Epithelial cell of prostate (primary cell): ENCODE results near the gene TBC1D22A.

Experiments used
- DNase-seq: peaks from one replicate; pipeline ENCODE4 v3.0.0-alpha.2; 2011; ENCODE audit warnings: low read depth, low spot score
- H3K27ac ChIP-seq: fragments of 450-650 bp; 2 replicates; pipeline ENCODE4 v1.5.1; 2017; ENCODE audit warnings: mild to moderate bottlenecking

Gene TBC1D22A

DNA sequence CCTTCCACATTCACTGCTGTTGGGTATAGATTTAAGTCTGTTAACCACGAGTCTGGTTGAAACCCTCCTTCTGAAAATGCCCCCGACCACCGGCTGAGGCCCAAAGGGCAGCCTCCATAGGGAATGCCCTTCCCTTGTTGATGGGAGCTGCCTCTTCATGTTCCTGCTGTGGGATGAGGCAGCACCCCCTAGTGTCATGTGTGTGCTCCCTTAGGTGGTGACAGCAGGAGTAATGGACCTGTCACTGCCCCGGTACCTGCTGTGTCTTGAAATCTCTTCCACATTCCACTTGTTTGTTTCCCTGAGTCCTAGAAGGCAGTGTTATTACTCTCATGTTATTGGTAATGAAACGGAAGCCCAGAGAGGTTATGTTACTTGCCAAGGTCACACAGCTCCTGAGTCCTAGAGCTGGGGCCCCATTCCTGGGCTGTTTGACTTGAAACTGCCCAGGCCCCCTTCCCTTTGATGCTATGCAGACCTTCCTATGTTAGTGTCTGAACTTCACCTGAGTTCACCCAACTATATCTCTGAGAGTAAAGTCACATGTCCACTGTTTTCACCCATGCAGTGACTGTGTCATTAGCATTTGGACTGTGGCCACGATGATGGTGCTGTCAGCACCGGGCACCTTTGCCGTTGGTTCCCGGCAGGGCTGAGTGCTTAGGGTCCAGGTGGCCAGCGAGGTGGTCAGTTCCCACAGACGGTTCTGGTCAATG is 234.3 kb downstream of the TBC1D22A start:
- DNase-seq = no peak

DNA sequence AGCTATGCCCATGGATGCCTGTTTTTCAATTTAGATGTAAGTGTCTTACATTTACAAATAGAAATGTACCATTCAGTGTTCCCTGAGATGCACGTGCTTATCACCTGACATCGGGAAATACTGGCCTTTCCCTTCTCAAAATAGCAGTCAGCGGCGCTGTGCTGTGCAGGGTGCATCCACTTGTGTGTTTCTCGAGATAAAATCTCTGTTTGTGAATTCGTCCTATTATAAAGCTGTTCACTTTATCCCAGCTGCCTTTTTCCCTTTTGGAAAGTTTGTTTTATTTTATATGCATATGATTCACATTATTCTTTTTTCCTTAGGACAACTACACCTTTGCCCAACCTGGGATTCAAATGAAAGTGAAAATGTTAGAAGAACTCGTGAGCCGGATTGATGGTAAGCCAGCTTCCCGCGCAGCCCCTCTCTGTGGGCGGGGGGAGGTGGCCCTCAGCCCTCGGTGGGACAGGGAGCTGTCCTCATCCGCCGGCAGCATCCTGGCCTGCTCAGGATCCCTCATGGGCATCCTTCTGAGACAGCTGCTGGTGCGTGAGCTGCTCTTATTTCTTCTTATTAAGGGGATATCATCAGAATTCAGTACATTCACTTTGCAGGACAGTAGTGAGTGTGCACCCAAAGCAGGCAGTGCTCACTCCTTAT is 235.0 kb downstream of the TBC1D22A start:
- H3K27ac ChIP-seq = no peak overlapping the region

More for the DNA sequence above, 234.3 kb downstream of the TBC1D22A start:
- H3K27ac ChIP-seq = no peak overlapping the region

DNA sequence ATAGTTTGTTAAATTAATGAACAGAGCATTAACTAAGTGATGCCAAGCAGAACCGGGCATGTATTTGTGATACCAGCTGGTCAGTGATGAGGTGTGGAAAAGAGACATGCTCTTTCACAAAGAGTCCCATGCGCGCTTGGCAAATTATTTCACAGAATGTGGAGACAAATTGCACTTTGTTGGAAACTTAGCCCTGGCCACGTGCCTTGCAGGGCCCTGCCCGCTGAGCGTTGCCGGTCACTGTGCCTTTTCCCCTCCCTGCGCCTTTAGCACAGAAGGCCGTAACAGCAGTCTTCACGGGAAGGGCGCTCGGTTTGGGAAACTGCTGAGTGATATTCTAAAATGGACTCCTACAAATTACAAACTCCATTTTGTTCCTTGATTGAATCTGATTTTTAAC is 235.9 kb downstream of the TBC1D22A start:
- DNase-seq = no peak
- H3K27ac ChIP-seq = no peak overlapping the region

More for the DNA sequence above, 235.0 kb downstream of the TBC1D22A start:
- no peak for DNase-seq

DNA sequence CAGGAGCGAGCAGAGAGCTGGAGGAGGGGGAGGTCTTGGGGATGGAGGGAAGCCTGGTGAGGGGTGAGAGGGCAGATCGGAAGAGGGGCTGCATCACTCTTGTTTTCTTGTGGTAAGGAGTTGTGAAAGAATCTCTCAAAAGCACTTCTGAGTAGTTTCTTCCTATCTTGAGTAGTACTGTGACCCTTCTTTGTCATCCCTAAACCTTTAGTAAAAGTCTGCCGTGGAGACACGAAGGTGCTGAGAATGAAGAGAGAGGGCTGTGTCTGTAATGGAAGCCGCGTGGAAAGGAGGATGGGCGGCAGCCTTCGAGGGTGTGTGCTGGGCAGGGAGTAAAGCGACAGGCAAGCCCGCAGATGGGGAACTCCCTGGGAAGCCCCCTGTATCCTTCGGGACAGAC is 237.8 kb downstream of the TBC1D22A start:
- no peak for DNase-seq
- no peak overlapping the region for H3K27ac ChIP-seq

DNA sequence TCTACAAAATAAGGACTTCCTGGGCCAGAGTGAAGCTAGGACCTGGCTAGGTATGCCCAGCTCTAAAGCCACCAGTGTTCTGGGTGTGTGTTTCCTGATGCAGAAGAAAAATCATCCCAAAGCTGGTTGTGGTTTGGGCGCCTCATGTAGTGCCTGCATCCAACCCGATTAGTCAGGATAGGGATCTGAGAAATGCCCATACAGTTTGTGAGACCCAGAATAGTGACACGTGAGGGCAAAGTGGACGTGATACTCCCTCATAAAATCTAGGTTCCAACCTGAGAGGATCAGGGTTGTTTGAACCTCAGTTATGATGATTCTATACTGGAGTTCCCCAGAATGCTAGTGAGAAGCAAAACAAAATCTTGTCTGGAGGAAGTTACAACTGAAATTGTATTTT is 238.4 kb downstream of the TBC1D22A start:
- H3K27ac ChIP-seq = no peak overlapping the region
- no peak for DNase-seq

DNA sequence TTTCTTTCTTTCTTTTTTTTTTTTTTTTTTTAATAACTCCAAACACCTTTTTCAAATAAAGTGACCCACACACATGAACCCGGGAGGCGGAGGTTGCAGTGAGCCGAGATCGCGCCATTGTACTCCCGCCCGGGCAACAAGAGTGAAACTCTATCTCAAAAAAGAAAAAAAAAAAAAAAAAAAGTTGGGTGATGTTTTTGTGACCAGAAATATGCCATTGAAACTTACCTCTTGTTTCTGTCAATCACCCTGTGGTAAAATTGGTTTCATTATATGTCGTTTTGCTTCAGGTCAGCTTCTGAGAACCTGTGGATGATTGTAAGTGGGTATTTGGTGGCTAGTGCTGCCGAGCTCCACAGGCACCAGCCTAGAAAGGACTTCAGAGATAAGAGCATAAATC is 238.8 kb downstream of the TBC1D22A start:
- H3K27ac ChIP-seq = no peak overlapping the region
- no peak for DNase-seq

DNA sequence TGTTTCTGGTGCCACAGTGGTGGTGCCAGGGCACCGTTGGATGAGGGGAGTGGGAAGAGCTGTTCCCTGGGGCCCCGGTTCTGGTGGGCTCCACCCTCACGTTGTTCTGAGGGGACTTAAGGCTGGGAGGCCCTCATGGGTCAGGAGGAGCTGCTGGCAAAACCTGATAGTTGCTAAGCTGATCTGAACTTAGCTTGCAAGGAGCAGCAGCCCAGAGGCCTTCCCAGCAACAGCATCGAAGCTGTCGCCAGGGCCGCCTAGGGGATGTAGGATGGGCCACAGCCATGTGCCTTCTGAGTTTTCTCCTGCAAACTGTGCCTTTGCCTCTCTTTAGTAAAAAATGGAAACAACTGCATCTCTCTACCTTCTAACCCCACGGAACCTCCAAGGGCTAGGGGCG is 240.2 kb downstream of the TBC1D22A start:
- no peak for DNase-seq
- no peak overlapping the region for H3K27ac ChIP-seq

DNA sequence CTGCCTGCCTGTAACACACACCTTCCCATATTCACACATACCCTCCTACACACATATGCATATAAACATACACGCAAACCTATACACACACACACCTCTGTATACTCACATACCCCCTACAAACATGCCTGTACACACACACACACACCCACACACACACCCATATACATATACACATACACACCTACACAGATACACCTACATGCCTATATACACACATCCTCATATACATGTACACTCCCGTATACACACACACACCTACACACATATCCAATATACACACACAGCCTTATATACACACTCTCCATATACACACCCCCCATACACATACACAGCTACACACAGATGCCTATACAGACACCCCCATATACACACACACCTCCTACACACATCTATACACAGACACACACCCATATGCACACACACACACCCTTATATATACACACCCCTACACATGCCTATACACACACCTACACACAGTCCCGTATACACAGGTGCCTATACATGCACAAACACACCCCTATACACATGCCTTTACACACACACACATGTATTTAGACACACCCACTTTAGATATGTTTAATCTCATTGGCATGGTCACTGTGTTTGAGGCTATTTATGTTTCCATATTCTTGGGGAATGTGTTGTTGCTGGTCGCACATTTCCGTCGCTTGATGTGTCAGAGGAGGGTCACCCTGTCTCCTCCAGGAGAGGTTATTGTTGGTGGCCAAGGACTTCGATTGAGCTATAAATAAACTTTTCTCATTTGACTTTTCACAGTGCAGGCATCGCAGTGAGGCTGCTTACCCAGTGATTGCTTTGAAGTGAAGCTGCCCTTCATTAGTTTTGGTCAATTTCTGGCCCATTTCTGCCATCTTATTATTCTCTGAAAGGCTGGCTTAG is 243.3 kb downstream of the TBC1D22A start:
- H3K27ac ChIP-seq = no peak overlapping the region
- no peak for DNase-seq

DNA sequence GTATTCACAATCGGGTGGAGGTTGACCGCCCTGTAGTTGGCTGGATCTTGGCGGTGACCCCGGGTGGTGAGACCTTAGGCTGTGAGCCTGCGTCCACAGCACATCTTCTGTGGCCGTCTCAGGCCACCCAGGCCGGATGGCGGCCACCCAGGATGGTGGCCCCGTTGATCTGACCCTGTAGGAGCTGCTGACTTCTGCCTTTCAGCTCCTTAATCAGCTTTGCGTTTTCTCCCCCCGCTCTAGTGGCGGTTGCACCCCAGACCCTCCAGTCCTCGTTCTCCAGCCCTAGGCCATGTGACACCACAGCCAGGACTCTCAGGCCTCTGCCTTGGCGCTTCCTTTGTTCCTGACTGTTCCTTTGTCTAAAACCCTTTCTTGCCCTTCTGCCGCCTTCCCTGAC is 244.0 kb downstream of the TBC1D22A start:
- no peak overlapping the region for H3K27ac ChIP-seq
- DNase-seq = no peak

DNA sequence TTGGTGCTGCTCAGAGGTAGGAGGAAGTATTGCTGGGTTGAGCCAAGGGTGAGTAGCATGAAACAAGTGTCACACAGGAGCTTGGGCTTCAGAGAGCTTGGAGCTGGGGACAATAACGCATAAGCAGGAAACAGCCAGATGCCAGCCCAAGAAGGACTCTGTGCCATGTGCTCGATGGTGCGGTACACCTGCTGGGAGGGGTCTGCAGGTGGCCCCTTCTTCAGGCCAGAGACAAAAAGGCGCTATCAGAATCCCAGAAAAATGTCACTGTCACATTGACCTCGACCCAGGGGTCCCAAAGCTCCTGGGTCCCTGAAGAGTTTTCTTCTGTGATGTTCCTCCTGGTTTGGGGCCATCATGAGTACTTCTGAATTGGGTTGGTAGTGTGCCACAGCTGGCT is 244.4 kb downstream of the TBC1D22A start:
- no peak overlapping the region for H3K27ac ChIP-seq
- no peak for DNase-seq

DNA sequence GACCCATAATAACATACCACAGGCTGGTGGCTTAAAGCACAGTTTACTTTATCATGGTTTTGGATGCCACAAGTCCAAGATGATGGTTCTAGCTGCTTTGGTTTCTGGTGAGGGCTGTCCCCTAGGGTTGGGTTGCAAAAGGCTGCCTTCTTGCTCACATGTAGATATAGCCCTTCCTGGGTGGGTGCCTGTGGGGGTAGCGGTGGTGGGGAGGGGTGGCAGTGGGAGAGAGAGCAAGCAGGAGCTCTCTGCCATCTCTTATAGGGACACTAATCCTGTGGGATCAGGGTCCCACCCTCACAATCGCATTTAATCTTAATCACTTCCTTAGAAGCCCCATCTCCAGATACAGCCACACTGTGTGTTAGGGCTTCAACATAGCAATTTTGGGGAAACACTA is 245.0 kb downstream of the TBC1D22A start:
- DNase-seq = no peak
- no peak overlapping the region for H3K27ac ChIP-seq

DNA sequence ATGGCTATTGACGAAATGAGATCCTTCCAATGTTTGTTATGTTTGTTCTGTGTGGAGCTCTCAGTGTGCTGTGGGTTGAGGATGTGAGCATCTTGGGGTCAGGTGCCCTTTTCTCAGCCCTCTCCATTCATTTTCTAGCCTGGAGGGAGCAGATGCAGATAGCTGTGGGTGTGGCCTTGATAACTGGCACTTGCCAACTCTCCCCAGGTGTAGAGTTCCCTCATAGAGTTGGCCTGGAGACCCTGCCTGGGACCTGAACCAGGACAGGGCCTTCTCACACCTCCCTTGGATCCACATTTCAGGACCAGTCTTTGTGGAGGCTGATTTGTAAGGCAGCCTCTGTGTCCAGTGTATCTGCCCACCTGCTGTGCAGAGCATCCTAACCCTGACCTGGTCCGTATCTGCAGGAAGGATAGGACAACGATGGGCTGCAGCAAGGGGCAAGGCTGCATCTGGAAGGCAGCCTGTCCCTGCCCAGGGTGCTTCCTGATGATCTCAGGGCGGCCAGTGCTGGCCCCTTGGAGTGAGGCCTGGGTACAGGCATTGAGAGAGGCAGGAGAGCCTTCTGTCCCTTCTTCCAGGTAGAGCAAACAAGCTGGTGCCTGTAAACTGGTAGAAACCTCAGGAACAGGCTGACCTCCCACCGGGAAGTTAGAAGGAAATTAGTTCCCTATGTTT is 245.9 kb downstream of the TBC1D22A start:
- no peak overlapping the region for H3K27ac ChIP-seq
- no peak for DNase-seq

DNA sequence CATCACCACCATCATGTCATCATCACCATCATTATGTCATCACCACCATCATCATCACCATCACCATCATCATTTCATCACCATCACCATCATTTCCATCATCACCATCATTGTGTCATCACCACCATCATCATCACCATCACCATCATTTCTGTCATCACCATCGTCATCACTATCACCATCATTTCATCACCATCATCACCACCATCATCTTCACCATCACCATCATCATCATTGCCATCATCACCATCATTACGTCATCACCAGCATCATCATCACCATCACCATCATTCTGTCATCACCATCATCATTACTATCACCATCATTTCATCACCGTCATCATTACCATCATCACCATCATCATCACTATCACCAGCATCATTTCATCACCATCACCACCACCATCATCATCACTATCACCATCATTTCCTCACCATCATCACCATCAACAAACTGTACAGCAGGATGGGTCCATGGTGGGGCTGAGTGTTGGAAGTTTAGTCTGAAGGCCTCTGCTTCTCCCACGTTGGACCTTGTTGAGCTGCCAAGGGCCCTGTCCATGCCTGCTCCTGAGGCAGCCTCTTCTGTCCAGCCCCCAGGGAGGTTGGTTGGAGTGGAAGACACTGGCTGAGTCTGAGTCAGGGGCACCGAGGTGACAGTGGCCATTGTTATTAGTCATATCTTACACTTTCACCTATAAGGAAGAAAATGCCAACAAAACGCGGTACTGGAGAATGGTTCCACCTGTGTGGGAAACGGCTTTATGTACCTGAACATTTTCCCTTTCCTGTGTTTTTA is 247.1 kb downstream of the TBC1D22A start:
- no peak for DNase-seq
- no peak overlapping the region for H3K27ac ChIP-seq

DNA sequence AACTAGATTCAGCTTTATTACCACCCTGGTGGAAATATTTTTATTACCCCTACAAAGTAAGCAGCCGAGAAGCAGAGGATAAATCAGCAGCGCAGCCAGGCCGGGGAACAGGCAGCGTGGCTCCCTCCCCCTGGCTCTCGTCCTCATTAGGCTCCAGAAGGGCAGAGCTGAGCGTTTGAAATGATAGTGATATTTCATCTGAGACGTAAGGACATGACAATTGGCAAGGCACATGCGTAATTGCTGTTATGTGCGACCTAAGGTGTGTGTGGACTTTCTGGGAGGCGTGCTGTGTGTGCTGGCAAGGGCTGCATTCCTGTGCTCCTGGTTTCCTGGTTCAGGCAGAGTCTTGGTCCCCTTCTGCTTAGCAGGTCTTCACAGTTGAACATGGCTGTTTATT is 247.8 kb downstream of the TBC1D22A start:
- no peak overlapping the region for H3K27ac ChIP-seq
- no peak for DNase-seq

DNA sequence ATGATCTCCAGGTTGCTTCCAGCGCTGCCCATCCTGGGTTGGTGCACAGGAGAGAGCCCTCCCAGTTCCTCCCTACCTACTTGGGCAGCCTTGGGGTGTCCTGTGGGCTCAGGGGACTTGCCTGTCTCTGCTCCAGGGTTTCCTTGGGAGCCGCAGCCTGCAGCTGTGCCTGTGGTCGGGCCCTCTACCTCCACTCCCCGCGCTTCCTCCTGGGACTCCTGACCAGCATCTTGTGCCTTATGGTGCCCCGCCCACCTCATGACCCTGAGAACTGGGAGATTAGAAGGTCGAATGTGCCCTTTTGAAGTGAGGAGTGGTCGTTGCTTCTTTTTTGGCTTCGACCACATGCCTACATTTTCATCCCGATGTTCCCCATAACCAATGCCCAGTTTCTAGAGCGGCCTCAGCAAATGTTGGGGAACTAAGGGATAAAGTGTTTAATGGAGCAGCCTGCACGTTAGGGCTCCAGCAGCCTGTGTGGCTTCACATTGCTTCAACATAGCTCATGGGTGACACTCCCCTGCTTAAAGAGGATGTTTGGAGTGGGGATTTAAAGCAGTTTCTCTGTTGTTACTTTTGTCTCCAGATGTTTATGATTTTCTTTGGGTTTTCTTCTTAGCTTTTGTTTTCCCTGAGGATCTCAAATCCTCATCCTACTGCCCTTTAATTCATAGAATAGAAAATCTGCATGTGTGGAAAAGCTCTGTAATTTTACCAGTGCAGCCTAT is 248.8 kb downstream of the TBC1D22A start:
- H3K27ac ChIP-seq = no peak overlapping the region
- no peak for DNase-seq

DNA sequence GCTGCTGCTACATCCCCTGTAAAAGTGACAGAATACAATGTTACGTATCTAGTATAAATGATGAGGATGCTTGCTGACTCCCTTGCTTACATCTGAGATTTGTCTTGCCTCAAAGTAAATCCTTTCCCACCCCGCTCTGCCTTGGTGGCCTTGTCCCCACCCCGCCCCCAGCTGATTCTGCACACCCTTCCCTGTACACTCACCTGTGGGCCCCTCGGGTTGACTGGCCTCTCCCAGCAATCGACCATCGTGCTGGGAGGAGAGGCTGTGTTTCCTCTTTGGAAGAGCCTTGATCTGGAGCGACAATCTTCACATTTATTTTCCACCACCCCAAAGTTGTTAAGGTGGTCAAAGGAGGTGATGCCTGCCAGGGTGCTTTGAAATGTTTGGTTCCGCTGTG is 249.4 kb downstream of the TBC1D22A start:
- DNase-seq = no peak
- no peak overlapping the region for H3K27ac ChIP-seq

DNA sequence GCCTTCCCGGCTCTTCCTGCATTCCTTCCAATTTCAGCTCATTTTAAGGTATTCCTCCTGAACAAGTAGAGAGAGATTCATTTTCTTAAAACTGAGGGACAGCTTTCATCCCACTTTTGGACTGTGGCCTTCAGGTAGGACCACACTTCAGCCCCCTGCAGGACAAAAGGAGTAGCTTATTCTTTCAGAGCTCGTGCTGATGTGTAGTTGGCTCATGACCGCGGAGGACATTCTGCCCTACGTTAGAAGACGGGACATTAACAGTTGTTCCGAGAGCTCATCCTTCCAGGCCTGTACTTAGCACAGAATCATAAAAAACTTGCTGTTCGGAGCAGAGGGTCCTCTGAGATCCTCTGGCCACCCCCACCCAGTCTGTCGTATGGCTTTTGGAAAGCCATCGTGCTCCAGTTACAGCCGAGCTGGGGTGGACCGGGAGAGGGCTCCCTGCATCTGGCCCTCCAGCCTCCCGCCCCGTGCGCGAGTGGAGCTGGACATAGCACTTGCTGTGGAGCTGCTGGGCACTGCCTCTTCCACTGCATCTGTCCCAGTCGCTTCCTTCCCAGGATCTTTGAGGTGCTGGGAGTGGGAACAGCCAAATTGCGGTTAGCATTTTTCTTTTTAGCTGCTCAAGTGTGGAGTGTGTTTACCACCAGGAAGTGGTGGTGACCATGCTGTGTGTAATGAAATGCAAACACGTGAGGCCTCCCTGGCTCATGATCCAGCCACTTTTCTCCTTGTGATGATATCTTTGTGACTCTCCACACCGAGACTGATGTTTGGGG is 250.3 kb downstream of the TBC1D22A start:
- H3K27ac ChIP-seq = no peak overlapping the region
- no peak for DNase-seq

DNA sequence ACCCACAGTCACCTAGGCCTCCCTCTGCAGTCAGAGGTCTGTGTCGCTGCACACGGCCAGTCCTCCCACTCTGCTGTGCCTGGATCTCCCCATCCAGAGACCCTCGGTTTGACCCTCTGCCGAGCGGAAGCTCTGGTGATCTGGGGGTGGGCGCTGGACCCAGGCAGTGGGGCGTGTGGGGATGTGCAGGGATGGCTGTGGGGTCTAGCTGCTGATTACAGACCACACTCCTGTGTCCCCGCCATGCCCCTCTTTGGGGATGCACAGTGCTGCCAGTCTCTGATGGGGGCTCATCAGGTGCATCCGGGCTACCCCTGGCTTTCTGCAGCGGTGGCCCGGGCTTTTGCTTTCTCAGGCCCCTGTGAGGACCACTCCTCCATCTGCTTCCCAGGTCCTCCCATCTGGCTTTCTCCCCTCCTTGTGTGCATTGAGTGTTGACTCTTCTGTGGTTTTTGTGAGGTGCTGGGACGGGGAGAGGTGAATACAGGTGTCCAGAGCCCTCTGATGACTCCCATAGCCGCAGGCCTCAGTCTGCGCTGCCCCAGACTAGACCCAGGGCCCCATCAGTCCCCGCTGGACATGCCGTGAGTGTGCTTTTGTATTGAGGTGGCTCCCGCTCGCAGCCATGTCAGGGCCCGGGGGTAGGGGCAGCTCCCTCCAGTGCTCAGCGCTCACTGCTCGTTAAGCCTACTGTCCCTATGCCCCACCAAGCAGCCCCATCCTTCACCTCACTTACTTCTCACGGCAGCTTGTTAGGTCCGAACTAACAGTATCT is 251.6 kb downstream of the TBC1D22A start:
- H3K27ac ChIP-seq = no peak overlapping the region

More for the DNA sequence above, 251.6 kb downstream of the TBC1D22A start:
- DNase-seq = no peak
